GM19438 (cell line): ENCODE data around the gene RPS6KL1.

Source experiments
- ATAC-seq: cut with Tn5 transposase; IDR thresholded peaks from one replicate; pipeline ENCODE4 v1.9.1; 2021; ENCODE audit warnings: low read depth; ENCODE audit not compliant: unreplicated experiment

The RPS6KL1 gene

GRCh38 chr14:74863274-74863673 is 59.8 kb downstream of the RPS6KL1 start:
- no peak for ATAC-seq

DNA sequence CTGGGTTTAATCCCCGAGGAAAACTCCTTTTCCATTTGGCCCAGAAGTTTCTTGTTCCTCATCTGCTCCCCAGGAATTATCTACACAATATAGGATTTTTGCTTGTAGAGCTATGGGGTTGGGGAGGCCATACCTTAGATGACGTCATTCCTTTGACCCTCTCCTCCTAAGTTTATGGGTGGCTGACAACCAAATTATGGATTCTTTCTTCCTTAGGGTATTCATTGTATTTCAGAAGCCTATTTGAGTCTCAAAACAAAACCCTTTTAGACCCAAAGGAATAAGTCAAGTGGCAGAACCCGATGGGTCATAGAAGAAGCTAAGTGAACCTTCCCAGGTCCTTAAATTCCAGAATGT is 61.3 kb downstream of the RPS6KL1 start:
- ATAC-seq = no peak

DNA sequence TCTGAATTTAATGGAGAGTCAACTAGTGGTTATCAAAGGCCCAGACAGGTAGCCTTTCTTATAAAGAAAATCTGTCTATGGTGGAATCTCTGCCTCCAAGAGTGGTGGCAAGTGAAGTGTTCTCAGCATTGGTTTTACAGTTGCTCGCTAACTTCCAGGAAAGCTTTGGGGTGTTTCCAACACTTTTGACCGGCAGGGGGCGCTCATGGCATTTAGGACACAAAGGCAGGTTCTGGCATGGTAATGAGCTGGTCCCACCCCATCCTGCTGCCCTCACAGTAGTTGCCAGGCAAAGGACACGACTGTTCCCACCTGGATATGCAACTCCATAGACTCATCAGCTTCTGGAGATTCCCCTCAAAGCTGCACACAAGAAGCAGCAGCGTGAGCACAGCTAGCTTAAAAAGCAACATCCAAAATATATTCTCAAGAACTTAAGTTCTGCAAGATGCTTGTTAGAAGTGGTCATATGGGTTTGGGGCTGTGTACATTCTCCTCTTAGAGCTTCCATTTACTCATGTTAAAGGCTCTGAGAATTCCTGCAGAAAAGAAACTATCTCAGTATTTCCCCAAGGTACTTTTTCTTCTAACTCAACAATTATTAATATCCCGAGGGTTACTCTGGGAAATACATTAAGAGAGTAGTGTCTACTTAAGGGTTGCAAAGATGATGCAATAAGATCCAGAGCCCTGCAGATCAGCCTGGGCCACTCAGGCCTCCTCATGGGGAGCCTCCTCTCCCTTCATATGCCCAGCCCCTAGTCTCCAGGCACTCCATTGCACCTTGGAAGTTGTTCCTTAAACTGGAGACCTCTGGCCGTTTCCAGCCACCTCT is 61.9 kb downstream of the RPS6KL1 start:
- no peak for ATAC-seq

GRCh38 chr14:74859757-74860552 is 63.1 kb downstream of the RPS6KL1 start:
- ATAC-seq = no peak

DNA sequence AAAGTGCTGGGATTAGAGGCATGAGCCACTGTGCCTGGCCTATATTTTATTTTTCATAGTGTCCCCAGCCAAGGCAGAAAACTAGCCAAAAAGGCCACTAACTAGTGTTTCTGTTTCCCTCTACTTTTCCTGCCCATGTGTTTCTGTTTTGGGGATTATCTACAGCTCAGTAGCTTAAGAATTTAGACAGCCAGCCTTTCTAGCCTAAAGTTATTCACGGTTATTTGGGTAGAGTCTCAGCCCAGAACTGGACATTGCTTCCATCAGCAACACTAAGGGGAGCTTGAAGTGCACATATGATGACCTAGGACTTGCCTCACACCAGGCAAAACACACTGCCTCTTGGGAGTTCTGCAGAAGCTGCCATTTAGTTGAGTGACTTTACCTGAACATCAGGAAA is 65.0 kb downstream of the RPS6KL1 start:
- ATAC-seq = no peak

- ATAC-seq = no peak
These were observed 66.7 kb downstream of the RPS6KL1 start for GRCh38 chr14:74856366-74856765.

- no peak for ATAC-seq
These were observed 67.1 kb downstream of the RPS6KL1 start for GRCh38 chr14:74855945-74856344.

DNA sequence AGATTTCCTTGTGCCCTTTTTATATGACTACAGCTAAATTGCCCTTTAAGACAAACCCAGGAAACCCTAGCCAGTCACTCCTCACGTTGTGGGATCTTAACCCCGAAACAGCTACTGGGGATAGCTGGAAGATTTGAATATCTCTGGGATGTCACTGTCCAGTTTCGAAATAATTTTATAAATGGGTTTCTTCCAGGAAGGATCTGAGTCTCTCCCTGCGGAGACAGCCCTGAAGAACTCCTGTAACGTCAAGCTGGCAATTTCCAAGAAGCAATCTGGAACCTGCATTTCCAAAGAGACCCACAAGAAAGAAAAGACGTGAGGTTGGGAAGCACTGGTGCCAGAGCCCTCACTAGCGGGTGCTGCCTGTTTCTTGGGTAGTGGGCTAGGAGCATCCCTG is 68.0 kb downstream of the RPS6KL1 start:
- no peak for ATAC-seq
